B cell (primary cell): ENCODE data around the gene DDOST. TPM values are rescaled to one million over a fixed set of nuclear protein-coding genes. Genes with fewer than 3 reads are reported as not detected.

Experiments used
- ATAC-seq: fragments of 200-7000 bp; cut with Tn5 transposase; one replicate; pipeline ENCODE4 v1.10.0; 2021; ENCODE audit warnings: low read depth, mild to moderate bottlenecking, moderate number of reproducible peaks, moderate library complexity
- CTCF ChIA-PET: fragments of 350-600 bp; sonication (Branson Sonifier 250); formaldehyde crosslinking; loops from one replicate; lab custom pipeline; 2021; ENCODE audit warnings: antibody characterized with exemption, inconsistent platforms; lab: Charles Lee
- POLR2A ChIA-PET: fragments of 350-600 bp; sonication (Branson Sonifier 250); formaldehyde crosslinking; loops from one replicate; lab custom pipeline; 2021; ENCODE audit warnings: antibody characterized with exemption; lab: Charles Lee
- DNase-seq: peaks from one replicate; pipeline ENCODE4 v3.0.0; 2013
- H2AFZ ChIP-seq: 2 replicates; pipeline ENCODE4 v1.6.1; 2012; ENCODE audit warnings: mild to moderate bottlenecking, low read depth, low read length; ENCODE audit not compliant: insufficient read depth, poor library complexity, severe bottlenecking
- H3K27ac ChIP-seq, 2 donors: 1 replicate in 1 of 2; 2 replicates in 1 of 2; pipeline ENCODE4 v1.5.1; 2012 to 2013; ENCODE audit warnings: low read length in 2 of 2, mild to moderate bottlenecking in 2 of 2, moderate library complexity in 1 of 2
- H3K27me3 ChIP-seq, 4 experiments: fragments of 200-600 bp in 1 of 4; sonication (generic) in 1 of 4; replicated peaks in 1 of 4; 1 replicate in 2 of 4; 2 replicates in 2 of 4; pipeline versions ENCODE4 v1.6.1 to v1.7.0; 2013 to 2016; ENCODE audit warnings: low read length in 3 of 4, mild to moderate bottlenecking in 2 of 4, mixed read lengths in 1 of 4, moderate library complexity in 1 of 4; ENCODE audit not compliant: insufficient read depth in 4 of 4, control insufficient read depth in 3 of 4; ENCODE audit errors: control extremely low read depth in 1 of 4
- H3K36me3 ChIP-seq, 2 experiments: replicated peaks in 1 of 2; 1 replicate in 1 of 2; 2 replicates in 1 of 2; pipeline versions ENCODE4 v1.6.1 to v1.7.1; 2013; ENCODE audit warnings: low read length in 1 of 2; ENCODE audit not compliant: insufficient read depth in 2 of 2, control insufficient read depth in 1 of 2; ENCODE audit errors: control extremely low read depth in 1 of 2, extremely low read depth in 1 of 2
- H3K4me1 ChIP-seq, 2 donors: fragments of 200-600 bp in 1 of 2; sonication (generic) in 1 of 2; 1 replicate in 1 of 2; 2 replicates in 1 of 2; pipeline versions ENCODE4 v1.5.1 to v1.6.1; 2013 to 2017; ENCODE audit warnings: low read length in 2 of 2; ENCODE audit not compliant: control insufficient read depth in 2 of 2, insufficient read depth in 2 of 2
- H3K4me2 ChIP-seq: replicated peaks from 2 replicates; pipeline ENCODE3; 2012; ENCODE audit warnings: mild to moderate bottlenecking, low read depth, low read length; ENCODE audit not compliant: poor library complexity, severe bottlenecking
- H3K4me3 ChIP-seq, 5 experiments: fragments of 200-600 bp in 1 of 5; sonication (generic) in 1 of 5; 1 replicate in 3 of 5; 2 replicates in 2 of 5; pipeline versions ENCODE4 v1.5.1 to v1.7.0; 2011 to 2016; ENCODE audit warnings: low read length in 4 of 5, mild to moderate bottlenecking in 4 of 5, low read depth in 2 of 5, control low read depth in 1 of 5, moderate library complexity in 1 of 5; ENCODE audit not compliant: insufficient read depth in 1 of 5; ENCODE audit errors: control extremely low read depth in 1 of 5, extremely low read depth in 1 of 5
- H3K79me2 ChIP-seq: fragments of 200-600 bp; sonication (generic); one replicate; pipeline ENCODE4 v1.6.0; 2016; ENCODE audit warnings: low read length; ENCODE audit not compliant: control insufficient read depth, insufficient read depth
- H3K9ac ChIP-seq: fragments of 200-600 bp; sonication (generic); 2 replicates; pipeline ENCODE4 v1.6.1; 2017; ENCODE audit warnings: mild to moderate bottlenecking, low read length, moderate library complexity
- H3K9me3 ChIP-seq, 3 donors: one replicate each; pipeline versions ENCODE4 v1.6.1 to v1.7.1; 2013; ENCODE audit warnings: low read length in 2 of 3; ENCODE audit not compliant: control insufficient read depth in 2 of 3, insufficient read depth in 1 of 3; ENCODE audit errors: control extremely low read depth in 1 of 3
- H4K20me1 ChIP-seq: 2 replicates; pipeline ENCODE4 v1.6.0; 2012; ENCODE audit warnings: mild to moderate bottlenecking, low read length; ENCODE audit not compliant: insufficient read depth, control insufficient read depth, poor library complexity, severe bottlenecking
- H3K27ac Mint-ChIP-seq: one replicate; pipeline ENCODE4 v1.8.0; 2021; ENCODE audit warnings: mixed read lengths
- H3K27me3 Mint-ChIP-seq: one replicate; pipeline ENCODE4 v1.8.0; 2021; ENCODE audit warnings: mixed read lengths
- H3K4me1 Mint-ChIP-seq: one replicate; pipeline ENCODE4 v1.8.0; 2021; ENCODE audit warnings: mixed read lengths
- H3K4me3 Mint-ChIP-seq: one replicate; pipeline ENCODE4 v1.8.0; 2021; ENCODE audit warnings: mixed read lengths
- H3K9me3 Mint-ChIP-seq: one replicate; pipeline ENCODE4 v1.8.0; 2022; ENCODE audit warnings: mixed read lengths; ENCODE audit not compliant: insufficient read depth
- CTCF ChIP-seq: fragments of 200-600 bp; IDR thresholded peaks from one replicate; pipeline ENCODE4 v1.8.0; 2022; ENCODE audit warnings: antibody characterized with exemption, mild to moderate bottlenecking
- EZH2 ChIP-seq: IDR thresholded peaks from 2 replicates; pipeline ENCODE4 v1.6.1; 2012; ENCODE audit warnings: borderline replicate concordance, low read depth, mild to moderate bottlenecking, moderate library complexity, low read length; ENCODE audit not compliant: insufficient read depth, poor library complexity, severe bottlenecking
- WGBS: methylation state at CpG from one replicate; pipeline ENCODE4 v1.1.5; 2013; ENCODE audit warnings: missing lambda C conversion rate; ENCODE audit not compliant: insufficient coverage; 5-methylcytosine and 5-hydroxymethylcytosine counted together
- intact Hi-C: fragments of 100-400 bp; cut with micrococcal nuclease; formaldehyde crosslinking; loops from one replicate; pipeline ENCODE4 v1.10.0; 2022
- polyA plus RNA-seq: library from polyadenylated mRNA; depleted of rRNA; stranded (reverse); fragments of >200 nt; gene quantifications from 2 replicates; pipeline ENCODE4 v1.2.3, GENCODE V29; 2012
- total RNA-seq, 2 donors: library from RNA; stranded (reverse); fragments of 120-200 nt in 1 of 2; gene quantifications; 1 replicate in 1 of 2; 2 replicates in 1 of 2; pipeline versions ENCODE4 v1.2.3 to v1.2.4, GENCODE V29; 2013 to 2022

Gene DDOST
- total and polyA plus RNA-seq, 2 donors (not counting 1 experiment from before 2014, with no cell fraction given), result 73.5 to 99.2 TPM

- no peak overlapping the region for H3K4me2 ChIP-seq
- H3K79me2 ChIP-seq, result no peaks in the 10 kb centered on the region
- ChIA-PET CTCF (no interaction called here), POLR2A (no interaction called here)
- Mint-ChIP-seq H3K27ac (no peak overlapping the region), H3K4me3 (no peak overlapping the region), H3K27me3 (peaks cover 4% of the 10 kb centered on the region), H3K4me1 (no peaks in the 10 kb centered on the region), H3K9me3 (no peaks in the 10 kb centered on the region)
- WGBS, result 94% methylated on average over 2 of the region's 5 CpGs
- H4K20me1 ChIP-seq, result no peaks in the 10 kb centered on the region
- TF ChIP-seq EZH2 (no peak), CTCF (no peak)
- H3K9me3 ChIP-seq, result no peaks in the 10 kb centered on the region
- no peak overlapping the region for H3K9ac ChIP-seq
- no peak overlapping the region for H2AFZ ChIP-seq
- intact Hi-C loops, result no loop called here
- H3K27me3 ChIP-seq, result peaks cover 0 to 3% (median 0%) of the 10 kb centered on the region in 4 experiments
- ATAC-seq (no peak), DNase-seq (no peak)
- no peaks in the 10 kb centered on the region for H3K4me1 ChIP-seq
- H3K4me3 ChIP-seq, result no peak overlapping the region
- no peak overlapping the region for H3K27ac ChIP-seq
- no peaks in the 10 kb centered on the region for H3K36me3 ChIP-seq
Measured at GRCh38 chr1:20611652-20612051, 49.5 kb downstream of the DDOST start.

- no peak for TF ChIP-seq CTCF
- TF ChIP-seq EZH2, result no peak
- no peaks in the 10 kb centered on the region for H3K9me3 ChIP-seq
- WGBS, result 80% methylated on average over 1 of the region's 2 CpGs
- H3K27ac ChIP-seq, result no peak overlapping the region
- no peaks in the 10 kb centered on the region for H3K27me3 ChIP-seq
- H3K27me3 Mint-ChIP-seq, result peaks cover 4% of the 10 kb centered on the region
- no peak overlapping the region for H3K4me2 ChIP-seq
- H3K4me3 Mint-ChIP-seq, result no peak overlapping the region
- ChIA-PET POLR2A (no interaction called here), CTCF (no interaction called here)
- no peak overlapping the region for H2AFZ ChIP-seq
- no peaks in the 10 kb centered on the region for H3K36me3 ChIP-seq
- no peaks in the 10 kb centered on the region for H3K9me3 Mint-ChIP-seq
- no peak for ATAC-seq
- no peak overlapping the region for H3K27ac Mint-ChIP-seq
- H3K4me1 Mint-ChIP-seq, result no peaks in the 10 kb centered on the region
- H3K4me1 ChIP-seq, result no peaks in the 10 kb centered on the region
- intact Hi-C loops, result no loop called here
- no peak overlapping the region for H3K4me3 ChIP-seq
- H3K9ac ChIP-seq, result no peak overlapping the region
- no peak for DNase-seq
- no peaks in the 10 kb centered on the region for H4K20me1 ChIP-seq
- no peaks in the 10 kb centered on the region for H3K79me2 ChIP-seq
Measured at GRCh38 chr1:20610970-20611369, 50.2 kb downstream of the DDOST start.
